GM18502 (cell line): ENCODE results near the gene AKNA.
"Not testable (repeated sequence)": the region's sequence is repeated elsewhere in the genome, so short reads cannot be mapped to it uniquely, and the experiment has no call there.

Source experiments
- ATAC-seq: cut with Tn5 transposase; IDR thresholded peaks from one replicate; pipeline ENCODE4 v1.9.1; 2021; ENCODE audit warnings: mild to moderate bottlenecking; ENCODE audit not compliant: unreplicated experiment, poor library complexity

AKNA gene

GRCh38 chr9:114328357-114328820, 59.4 kb downstream of the AKNA start:
- ATAC-seq = not testable (repeated sequence)

- no peak for ATAC-seq
These were observed 60.0 kb downstream of the AKNA start for GRCh38 chr9:114327749-114328148.

DNA sequence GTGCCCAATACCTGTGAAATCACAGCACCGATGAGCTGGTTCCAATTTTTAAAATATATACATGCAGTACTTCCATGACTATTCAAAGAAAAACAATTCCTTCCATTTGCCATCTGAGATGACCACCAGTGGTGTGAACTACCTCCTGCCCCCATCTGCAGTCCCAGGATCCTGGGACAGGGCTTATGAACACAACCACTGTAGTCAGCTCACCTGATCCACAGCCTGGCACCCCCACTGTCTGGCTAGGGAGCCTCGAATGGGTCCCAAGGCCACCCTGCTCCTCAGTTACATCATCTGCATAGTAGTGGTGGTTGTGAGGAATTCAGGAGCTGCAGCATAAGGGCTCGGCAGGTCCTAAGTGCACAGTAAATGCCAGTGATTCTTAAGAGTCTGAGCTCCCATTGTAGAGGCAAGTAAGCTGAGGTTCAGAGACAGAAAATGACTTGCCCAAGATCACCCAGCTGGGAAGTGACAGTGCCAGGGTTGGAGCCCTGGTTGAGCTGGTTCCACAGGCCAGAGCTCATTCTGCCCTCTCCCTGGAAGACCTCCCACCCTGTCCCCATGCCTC, 62.0 kb downstream of the AKNA start:
- ATAC-seq = not testable (repeated sequence)

DNA sequence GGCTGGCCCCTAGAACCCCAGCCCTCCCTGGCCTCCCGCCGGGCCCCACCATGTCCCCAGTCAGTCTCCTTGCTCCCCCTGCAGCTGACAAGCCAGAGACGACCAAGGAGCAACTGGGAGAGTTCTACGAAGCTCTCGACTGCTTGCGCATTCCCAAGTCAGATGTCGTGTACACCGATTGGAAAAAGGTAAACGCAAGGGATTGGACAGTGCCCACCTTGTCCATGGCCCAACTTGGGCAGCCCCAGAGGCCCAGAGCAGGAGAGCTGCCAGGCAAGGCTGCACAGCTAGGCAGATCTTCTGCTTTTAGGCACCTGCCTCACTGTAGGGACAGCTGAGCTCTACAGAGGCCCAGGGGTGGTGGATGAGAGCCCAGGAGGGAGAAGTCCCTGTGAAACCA, 62.8 kb downstream of the AKNA start:
- not testable (repeated sequence) for ATAC-seq

GRCh38 chr9:114324492-114324891, 63.3 kb downstream of the AKNA start:
- ATAC-seq = no peak

DNA sequence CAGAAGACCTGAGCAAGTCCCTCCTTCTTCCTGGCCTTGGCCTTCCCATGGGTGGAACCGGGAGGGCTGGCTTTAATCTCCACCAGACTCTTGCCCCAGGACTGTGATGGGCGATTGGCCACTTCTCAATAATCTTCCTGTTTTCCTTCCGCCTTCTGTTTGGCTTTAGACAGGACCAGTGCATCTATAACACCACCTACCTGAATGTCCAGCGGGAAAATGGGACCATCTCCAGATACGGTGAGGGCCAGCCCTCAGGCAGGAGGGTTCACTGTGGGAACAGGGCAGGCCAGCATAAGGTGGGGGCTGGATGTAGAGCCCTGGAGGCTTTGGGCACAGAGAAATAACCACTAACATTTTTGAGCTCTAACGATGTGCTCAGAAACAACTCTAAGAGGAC, 63.9 kb downstream of the AKNA start:
- ATAC-seq = not testable (repeated sequence)

GRCh38 chr9:114322831-114323531, 64.8 kb downstream of the AKNA start, which contains the start of gene ORM1:
TSS of gene ORM1 (plus strand) at chr9:114323098. CDS start at chr9:114323134, 36 bp downstream.
- ATAC-seq = not testable (repeated sequence)

DNA sequence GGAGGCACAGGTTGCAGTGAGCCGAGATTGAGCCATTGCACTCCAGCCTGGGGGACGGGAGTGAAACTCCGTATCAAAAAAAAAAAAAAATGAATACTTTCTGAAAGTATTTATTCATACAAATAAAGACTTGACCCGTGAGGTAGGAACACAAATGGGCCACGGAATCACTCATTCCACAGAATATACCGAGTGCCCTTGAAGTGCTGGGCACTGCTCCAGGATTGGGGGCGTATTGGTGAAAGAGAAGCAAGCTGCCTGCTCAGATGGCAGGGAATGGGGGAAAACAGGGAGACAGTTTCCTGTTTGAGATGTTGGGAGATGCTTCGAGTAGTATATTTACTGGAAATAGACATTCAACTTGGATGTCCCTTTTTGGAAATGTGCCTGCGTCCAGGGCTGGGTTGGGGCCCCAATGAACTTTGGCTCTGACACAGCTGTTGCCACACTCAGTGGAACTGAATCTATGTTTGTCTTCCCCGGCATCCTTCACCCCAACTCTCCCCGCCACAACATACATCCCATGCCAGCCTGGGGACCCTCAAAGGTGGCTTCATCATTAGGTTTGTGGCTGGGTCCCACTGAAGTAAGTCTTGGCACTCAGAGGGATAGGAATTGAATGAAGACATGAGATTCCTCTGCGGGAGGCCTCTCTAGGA, 65.5 kb downstream of the AKNA start:
- not testable (repeated sequence) for ATAC-seq

GRCh38 chr9:114321759-114322158, 66.0 kb downstream of the AKNA start:
- no peak for ATAC-seq

- ATAC-seq = not testable (repeated sequence)
These were observed 67.1 kb downstream of the AKNA start for GRCh38 chr9:114320710-114321109.

DNA sequence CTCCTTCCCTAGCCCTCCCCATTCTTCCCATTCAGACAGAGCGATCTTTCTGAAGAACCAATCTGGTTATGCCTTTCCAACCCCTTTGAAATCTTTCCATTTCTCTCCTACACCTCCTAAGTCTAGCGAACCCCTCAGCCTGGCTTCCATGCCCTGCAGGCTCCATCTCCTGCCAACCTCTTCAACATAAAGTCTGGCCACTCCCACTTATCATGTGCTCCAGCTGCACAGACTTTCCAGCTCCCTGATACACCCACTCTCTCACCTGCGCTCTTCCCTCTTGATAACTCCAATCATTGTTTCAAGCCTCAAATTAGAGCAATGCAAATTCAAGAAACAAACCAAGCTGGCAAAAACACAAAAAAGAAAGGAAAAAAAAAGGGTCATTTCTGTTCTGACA, 68.6 kb downstream of the AKNA start:
- ATAC-seq = no peak

- ATAC-seq = no peak
These were observed 69.4 kb downstream of the AKNA start for GRCh38 chr9:114318416-114318815.

DNA sequence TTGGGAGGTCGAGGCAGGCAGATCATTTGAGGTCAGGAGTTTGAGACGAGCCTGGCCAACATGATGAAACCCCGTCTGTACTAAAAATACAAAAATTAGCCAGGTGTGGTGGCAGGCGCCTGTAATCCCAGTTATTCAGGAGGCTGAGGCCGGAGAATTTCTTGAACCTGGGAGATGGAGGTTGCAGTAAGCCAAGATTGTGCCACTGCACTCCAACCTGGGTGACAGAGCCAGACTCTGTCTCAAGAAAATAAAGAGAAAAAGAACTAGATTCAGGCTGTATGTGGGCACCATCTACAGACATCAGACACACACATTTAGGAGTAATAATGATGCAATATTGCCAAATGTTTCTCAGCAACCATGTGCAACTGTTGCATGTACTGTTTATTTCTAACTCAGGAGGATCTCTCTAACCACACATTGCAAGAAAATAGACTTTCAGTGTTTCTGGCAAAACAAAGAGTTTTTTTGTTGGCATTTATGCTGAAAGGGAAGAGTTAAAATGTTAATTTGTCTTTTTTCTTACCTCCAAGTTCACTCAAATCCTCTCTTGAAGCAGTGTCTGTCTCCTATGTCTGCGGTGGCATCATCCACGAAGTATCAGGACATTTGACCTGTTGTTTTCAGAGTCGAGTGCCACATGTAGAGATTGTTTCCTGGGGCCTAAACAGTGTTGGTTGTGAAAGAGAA, 70.0 kb downstream of the AKNA start:
- no peak for ATAC-seq

DNA sequence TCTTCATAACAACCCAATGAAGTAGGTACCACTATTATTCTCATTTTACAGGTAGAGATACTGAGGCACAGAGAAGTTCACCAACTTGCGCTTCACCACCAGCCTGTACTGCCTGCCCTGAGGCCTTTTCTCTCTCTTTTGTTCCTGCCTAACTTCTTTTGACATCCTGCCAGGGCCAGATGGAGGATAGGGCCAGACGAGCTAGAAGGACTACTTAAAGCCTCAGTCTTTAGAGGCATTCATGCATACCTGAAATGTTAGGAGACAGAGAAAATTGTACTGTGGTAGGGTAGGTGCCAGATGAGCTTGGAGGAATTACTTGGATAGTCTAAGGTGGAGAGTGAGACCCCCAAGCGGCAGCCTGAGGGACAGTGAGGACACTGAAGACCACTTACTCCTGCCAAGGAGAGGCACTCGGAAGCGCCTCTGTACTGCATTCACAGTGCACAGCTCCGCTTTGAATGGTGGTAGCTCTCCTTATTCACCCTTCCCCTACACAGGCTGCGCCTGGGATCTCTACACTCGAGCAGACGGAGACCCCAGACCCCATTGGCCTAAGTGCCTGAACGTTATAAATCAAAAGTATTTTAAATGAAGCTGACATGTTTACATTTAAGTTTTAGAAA, 71.1 kb downstream of the AKNA start:
- ATAC-seq = no peak

DNA sequence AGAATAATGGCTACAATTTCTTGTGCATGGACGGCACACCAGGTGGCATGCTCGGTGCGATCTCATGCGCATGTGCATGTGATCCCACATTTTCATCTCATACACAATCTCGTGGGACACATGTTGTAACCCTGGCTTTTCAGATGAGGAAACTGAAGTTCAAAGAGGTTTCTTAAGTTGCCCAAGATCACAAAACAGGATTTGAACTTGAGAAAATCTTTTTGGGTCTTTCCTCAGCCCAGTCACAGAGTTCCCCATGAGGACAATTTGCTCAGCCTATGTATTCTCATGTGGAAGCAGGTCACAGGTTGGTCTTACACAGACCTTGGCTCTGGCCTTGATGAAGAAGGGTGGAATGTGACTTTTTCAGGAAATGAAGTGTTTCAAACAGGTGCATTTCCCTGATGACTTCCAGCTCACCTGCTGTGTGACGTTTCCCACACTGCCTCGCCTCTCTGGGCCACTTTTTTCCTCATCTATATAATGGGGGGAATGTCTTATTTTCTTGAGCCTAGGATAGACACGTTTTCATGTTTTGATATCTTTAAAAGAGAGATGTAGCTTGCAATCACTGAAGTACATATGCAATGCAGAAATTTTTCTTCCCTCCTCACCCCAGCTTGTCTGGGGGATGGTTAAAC, 71.9 kb downstream of the AKNA start:
- ATAC-seq = no peak

DNA sequence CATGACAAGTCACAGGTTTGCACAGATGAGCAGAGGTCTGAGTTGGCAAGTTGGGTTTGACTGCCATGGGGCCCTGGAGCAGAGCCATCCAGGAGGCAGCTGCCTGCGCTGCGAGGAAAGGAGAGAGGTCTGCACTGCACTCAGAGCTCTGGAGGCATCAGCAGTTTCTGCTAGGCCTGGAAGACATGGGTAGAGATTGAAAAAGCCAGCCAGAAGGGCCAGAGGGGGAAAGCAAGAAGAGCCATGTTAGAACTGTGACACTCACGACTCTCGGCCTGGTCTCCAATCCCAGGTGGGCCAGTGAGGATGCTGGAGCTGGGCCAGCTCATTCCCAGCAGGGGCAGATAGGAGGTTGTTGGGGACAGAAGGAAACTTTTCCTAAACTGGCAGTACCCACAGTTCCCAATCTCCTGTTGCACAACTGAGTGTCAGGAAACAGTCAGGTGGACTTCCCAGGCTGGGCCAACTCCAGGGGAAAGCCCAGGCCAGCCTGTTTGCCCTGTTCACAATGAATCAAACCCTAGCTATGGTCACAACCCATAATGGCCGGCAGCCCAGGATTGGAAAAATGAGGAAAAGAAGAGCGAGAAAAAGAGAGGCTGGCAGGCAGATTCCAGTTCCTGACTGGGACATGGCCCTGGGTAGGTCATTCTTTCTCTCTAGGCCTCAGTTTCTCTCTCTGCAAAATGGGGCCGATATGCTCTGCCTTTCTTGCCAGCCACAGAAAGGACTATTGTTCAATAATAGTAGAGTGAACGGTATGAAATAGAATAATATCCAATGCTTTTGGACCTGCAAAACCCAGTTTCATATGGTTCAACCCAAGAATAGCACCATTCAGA, 72.7 kb downstream of the AKNA start:
- ATAC-seq = no peak

DNA sequence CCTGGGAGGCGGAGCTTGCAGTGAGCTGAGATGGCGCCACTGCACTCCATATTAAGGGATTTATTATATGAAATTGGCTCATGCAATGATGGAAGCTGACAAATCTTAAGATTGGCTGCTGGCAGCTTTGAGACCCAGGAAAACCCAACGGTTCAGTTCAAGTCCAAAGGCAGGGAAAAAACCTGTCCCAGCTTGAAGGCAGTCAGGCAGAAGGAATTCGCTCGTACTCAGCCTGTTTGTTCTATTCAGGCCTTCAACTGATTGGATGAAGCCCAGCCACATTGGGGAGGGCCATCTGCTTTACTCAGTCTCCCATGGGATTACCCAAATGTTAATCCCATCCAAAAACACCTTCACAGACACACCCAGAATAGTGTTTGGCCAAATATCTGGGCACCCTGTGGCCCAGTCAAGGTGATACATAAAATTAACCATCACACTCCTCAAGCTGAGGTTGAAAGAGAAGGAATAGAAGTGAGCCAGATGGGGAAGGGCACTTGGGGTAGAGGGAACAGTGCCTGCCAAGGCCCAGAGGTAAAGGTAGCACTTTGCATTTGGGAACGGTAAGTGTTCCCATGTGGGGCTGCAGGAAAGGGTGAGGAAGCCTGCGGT, 73.4 kb downstream of the AKNA start:
- no peak for ATAC-seq

DNA sequence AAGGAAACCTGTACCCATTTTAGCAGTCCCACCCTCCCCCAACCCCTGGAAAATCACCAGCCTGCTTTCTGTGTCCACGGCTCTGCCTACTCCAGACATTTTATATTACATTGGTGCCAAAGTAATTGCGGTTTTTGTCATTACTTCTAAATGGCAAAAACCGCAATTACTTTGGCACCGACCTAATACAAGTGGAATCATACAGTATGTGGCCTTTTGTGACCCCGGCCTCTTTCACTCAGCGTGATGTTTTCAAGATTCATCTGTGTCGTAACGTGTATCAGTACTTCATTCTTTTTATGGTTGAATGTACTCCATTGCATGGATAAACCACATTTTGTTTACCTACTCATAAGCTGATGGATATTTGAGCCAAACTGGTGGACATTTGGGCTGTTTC, 74.6 kb downstream of the AKNA start:
- no peak for ATAC-seq

DNA sequence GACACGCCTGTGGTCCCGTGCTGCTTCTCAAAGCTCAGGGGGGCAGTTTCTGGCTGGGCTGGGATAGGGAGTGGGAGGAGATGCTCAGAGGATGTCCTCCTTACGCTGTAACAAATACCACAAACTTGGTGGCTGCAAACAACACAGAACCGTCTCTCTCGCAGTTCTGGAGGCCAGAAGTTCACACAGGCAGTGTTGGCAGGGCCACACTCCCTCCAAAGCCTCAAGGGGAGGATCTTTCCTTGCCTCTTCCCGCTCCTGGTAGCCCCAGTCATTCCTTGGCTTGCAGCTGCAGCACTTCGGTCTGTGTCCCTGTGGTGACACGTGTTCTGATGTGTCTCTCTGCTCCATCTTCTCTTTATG, 75.3 kb downstream of the AKNA start:
- no peak for ATAC-seq
